Neural progenitor cell (in vitro differentiated cells): ENCODE measurements around the gene GSK3A. TPM values are rescaled to one million over a fixed set of nuclear protein-coding genes. Genes with fewer than 3 reads are reported as not detected.

ENCODE experiments used
- DNase-seq: peaks from one replicate; pipeline ENCODE4 v3.0.0-alpha.2; 2016; ENCODE audit warnings: low spot score
- H2AFZ ChIP-seq: fragments of 200-600 bp; sonication (generic); replicated peaks from 2 replicates; pipeline ENCODE4 v1.6.1; 2016; ENCODE audit warnings: antibody characterized with exemption
- H3F3A ChIP-seq: fragments of 200-600 bp; sonication (generic); 2 replicates; pipeline ENCODE4 v1.6.1; 2016; ENCODE audit warnings: antibody characterized with exemption, low read depth
- H3K27ac ChIP-seq: fragments of 200-600 bp; sonication (generic); 2 replicates; pipeline ENCODE4 v1.5.1; 2016; ENCODE audit warnings: mild to moderate bottlenecking
- H3K27me3 ChIP-seq: fragments of 200-600 bp; sonication (generic); 2 replicates; pipeline ENCODE4 v1.6.1; 2016; ENCODE audit warnings: mild to moderate bottlenecking, moderate library complexity
- H3K36me3 ChIP-seq: fragments of 200-600 bp; sonication (generic); 2 replicates; pipeline ENCODE4 v1.5.1; 2016
- H3K4me1 ChIP-seq: fragments of 200-600 bp; sonication (generic); 2 replicates; pipeline ENCODE4 v1.6.1; 2016; ENCODE audit warnings: mixed run types
- H3K4me2 ChIP-seq: fragments of 200-600 bp; sonication (generic); 2 replicates; pipeline ENCODE4 v1.6.1; 2016
- H3K4me3 ChIP-seq: fragments of 200-600 bp; sonication (generic); 2 replicates; pipeline ENCODE4 v1.5.1; 2016
- H3K79me2 ChIP-seq: fragments of 200-600 bp; sonication (generic); 2 replicates; pipeline ENCODE4 v1.6.1; 2016; ENCODE audit warnings: low read depth
- H3K9ac ChIP-seq: fragments of 200-600 bp; sonication (generic); 2 replicates; pipeline ENCODE4 v1.6.1; 2016
- H3K9me3 ChIP-seq: fragments of 200-600 bp; sonication (generic); 2 replicates; pipeline ENCODE4 v1.5.1; 2016; ENCODE audit warnings: low read depth
- H4K20me1 ChIP-seq: fragments of 200-600 bp; sonication (generic); 2 replicates; pipeline ENCODE4 v1.6.1; 2016; ENCODE audit warnings: low read depth
- H3K27ac Mint-ChIP-seq: 3 replicates; pipeline ENCODE4 v1.8.0; 2021; ENCODE audit warnings: mixed read lengths
- H3K27me3 Mint-ChIP-seq: 2 replicates; pipeline ENCODE4 v1.8.0; 2022; ENCODE audit warnings: low read depth, mild to moderate bottlenecking, inconsistent platforms, moderate library complexity, mixed read lengths; ENCODE audit not compliant: insufficient read depth
- H3K36me3 Mint-ChIP-seq: 3 replicates; pipeline ENCODE4 v1.8.0; 2021; ENCODE audit warnings: mixed read lengths
- H3K4me1 Mint-ChIP-seq: 3 replicates; pipeline ENCODE4 v1.8.0; 2021; ENCODE audit warnings: mixed read lengths
- H3K4me3 Mint-ChIP-seq: 3 replicates; pipeline ENCODE4 v1.8.0; 2021; ENCODE audit warnings: mild to moderate bottlenecking, moderate library complexity, mixed read lengths
- H3K9me3 Mint-ChIP-seq: 3 replicates; pipeline ENCODE4 v1.8.0; 2020; ENCODE audit warnings: mixed read lengths
- CTCF ChIP-seq: fragments of 200-600 bp; sonication (generic); IDR thresholded peaks from 2 replicates; pipeline ENCODE4 v1.5.1; 2017; ENCODE audit warnings: antibody characterized with exemption, mild to moderate bottlenecking
- EZH2 ChIP-seq: fragments of 200-600 bp; sonication (generic); IDR thresholded peaks from 2 replicates; pipeline ENCODE4 v1.6.1; 2017; ENCODE audit warnings: antibody characterized with exemption, mild to moderate bottlenecking, moderate library complexity
- EZH2phosphoT487 ChIP-seq: fragments of 200-600 bp; sonication (generic); IDR thresholded peaks from 2 replicates; pipeline ENCODE4 v1.6.1; 2017; ENCODE audit warnings: antibody characterized with exemption
- total RNA-seq: library from RNA; depleted of rRNA; stranded (reverse); fragments of >200 nt; gene quantifications from 2 replicates; pipeline ENCODE4 v1.2.3, GENCODE V29; 2015; ENCODE audit warnings: low replicate concordance

Gene GSK3A
- total RNA-seq, 1 donor from 2014 or later = 22.5 TPM

GRCh38 chr19:42251572-42252358 lies 9.4 kb upstream of the GSK3A start:
- Histone ChIP-seq H3K79me2 (peaks cover 62% of the 10 kb centered on the region), H3K9me3 (no peaks in the 10 kb centered on the region), H3K4me3 (peak overlapping the region; percentile 93), H3K27me3 (no peaks in the 10 kb centered on the region), H3F3A (peaks cover 44% of the 10 kb centered on the region), H2AFZ (no peak overlapping the region), H3K27ac (no peak overlapping the region), H3K36me3 (no peaks in the 10 kb centered on the region), H3K4me2 (peak overlapping the region; percentile 87), H3K9ac (no peak overlapping the region), H3K4me1 (peaks cover 25% of the 10 kb centered on the region), H4K20me1 (peaks cover 68% of the 10 kb centered on the region)
- Mint-ChIP-seq H3K4me3 (peak overlapping the region; percentile 95), H3K27ac (peak overlapping the region; percentile 44), H3K36me3 (peaks cover 2% of the 10 kb centered on the region), H3K27me3 (peaks cover 10% of the 10 kb centered on the region), H3K9me3 (no peaks in the 10 kb centered on the region), H3K4me1 (peaks cover 31% of the 10 kb centered on the region)
- DNase-seq = no peak
- TF ChIP-seq EZH2 (no peak), CTCF (no peak), EZH2phosphoT487 (no peak)

- H3K4me1 Mint-ChIP-seq = peaks cover 30% of the 10 kb centered on the region
- TF ChIP-seq CTCF = no peak
- TF ChIP-seq EZH2 = no peak
- no peak for TF ChIP-seq EZH2phosphoT487
- H3K9me3 ChIP-seq = no peaks in the 10 kb centered on the region
- peaks cover 5% of the 10 kb centered on the region for H3K27me3 Mint-ChIP-seq
- no peak overlapping the region for H3K27ac Mint-ChIP-seq
- peaks cover 2% of the 10 kb centered on the region for H3K36me3 Mint-ChIP-seq
- H4K20me1 ChIP-seq = peaks cover 77% of the 10 kb centered on the region
- H3K4me2 ChIP-seq = no peak overlapping the region
- no peaks in the 10 kb centered on the region for H3K27me3 ChIP-seq
- H3K9me3 Mint-ChIP-seq = no peaks in the 10 kb centered on the region
- H3K4me3 Mint-ChIP-seq = peak overlapping the region; percentile 13
- no peaks in the 10 kb centered on the region for H3K36me3 ChIP-seq
- no peak overlapping the region for H3K27ac ChIP-seq
- peaks cover 17% of the 10 kb centered on the region for H3K4me1 ChIP-seq
- H3K4me3 ChIP-seq = no peak overlapping the region
- no peak overlapping the region for H2AFZ ChIP-seq
- H3F3A ChIP-seq = peaks cover 44% of the 10 kb centered on the region
- H3K9ac ChIP-seq = no peak overlapping the region
- peaks cover 62% of the 10 kb centered on the region for H3K79me2 ChIP-seq
- no peak for DNase-seq
Measured at GRCh38 chr19:42250666-42251531, 8.5 kb upstream of the GSK3A start.

GRCh38 chr19:42250183-42250665 lies 7.8 kb upstream of the GSK3A start:
- H3K27me3 Mint-ChIP-seq = peaks cover 8% of the 10 kb centered on the region
- peak overlapping the region; percentile 13 for H3K4me3 Mint-ChIP-seq
- H3K4me2 ChIP-seq = no peak overlapping the region
- H3K4me1 ChIP-seq = peaks cover 17% of the 10 kb centered on the region
- H3K79me2 ChIP-seq = peaks cover 62% of the 10 kb centered on the region
- H3K4me3 ChIP-seq = no peak overlapping the region
- no peak overlapping the region for H3K9ac ChIP-seq
- H3K27ac ChIP-seq = no peak overlapping the region
- no peak for DNase-seq
- H3K9me3 ChIP-seq = no peaks in the 10 kb centered on the region
- peaks cover 44% of the 10 kb centered on the region for H3F3A ChIP-seq
- peaks cover 83% of the 10 kb centered on the region for H4K20me1 ChIP-seq
- no peak overlapping the region for H2AFZ ChIP-seq
- TF ChIP-seq EZH2 = no peak
- no peak overlapping the region for H3K27ac Mint-ChIP-seq
- H3K27me3 ChIP-seq = no peaks in the 10 kb centered on the region
- no peaks in the 10 kb centered on the region for H3K9me3 Mint-ChIP-seq
- H3K36me3 ChIP-seq = no peaks in the 10 kb centered on the region
- peaks cover 32% of the 10 kb centered on the region for H3K4me1 Mint-ChIP-seq
- peaks cover 2% of the 10 kb centered on the region for H3K36me3 Mint-ChIP-seq
